ENCODE measurements around the gene IGFBP6.
A peak's percentile ranks its signal among the peaks of the same experiment; 100 is the strongest.

IGFBP6 gene

GRCh38 chr12:53097564-53098353 lies at the start of gene IGFBP6:
Gene IGFBP6 (plus strand): TSS chr12:53097667. CDS start chr12:53097718, 51 bp downstream.
- DNase-seq (ENCODE audit: low spot score): peak; percentile 66
- Mint-ChIP-seq H3K27me3 (ENCODE audit: low read depth) (peaks cover 18% of the 10 kb centered on the region), H3K4me3 (peak within 1 kb of the TSS; percentile 83)

GRCh38 chr12:53048033-53048779 lies 49.3 kb upstream of the IGFBP6 start:
- peaks cover 3% of the 10 kb centered on the region for H3K27me3 Mint-ChIP-seq (ENCODE audit: low read depth)
- H3K36me3 Mint-ChIP-seq (ENCODE audit: low read depth): no peaks in the 10 kb centered on the region
- H3K4me1 Mint-ChIP-seq (ENCODE audit: low read depth): peaks cover 15% of the 10 kb centered on the region
- no peak for DNase-seq (ENCODE audit: low spot score)
- H3K9me3 Mint-ChIP-seq: no peaks in the 10 kb centered on the region
- no peak overlapping the region for H3K27ac Mint-ChIP-seq
- peak overlapping the region; percentile 43 for H3K4me3 Mint-ChIP-seq

More at GRCh38 chr12:53097564-53098353, at the start of gene IGFBP6:
- Mint-ChIP-seq H3K27ac (peak within 1 kb of the TSS; percentile 68), H3K4me1 (ENCODE audit: low read depth) (peaks cover 31% of the 10 kb centered on the region), H3K9me3 (no peaks in the 10 kb centered on the region), H3K36me3 (ENCODE audit: low read depth) (no peaks in the 10 kb centered on the region)

- Mint-ChIP-seq H3K27me3 (ENCODE audit: low read depth) (peaks cover 3% of the 10 kb centered on the region), H3K4me3 (no peak overlapping the region), H3K27ac (no peak overlapping the region), H3K9me3 (no peaks in the 10 kb centered on the region), H3K36me3 (ENCODE audit: low read depth) (no peaks in the 10 kb centered on the region), H3K4me1 (ENCODE audit: low read depth) (peaks cover 20% of the 10 kb centered on the region)
- DNase-seq (ENCODE audit: low spot score): no peak
These were observed 48.6 kb upstream of the IGFBP6 start for GRCh38 chr12:53048780-53049401.

- Mint-ChIP-seq H3K36me3 (ENCODE audit: low read depth) (no peaks in the 10 kb centered on the region), H3K27ac (no peak within 1 kb of the TSS), H3K4me1 (ENCODE audit: low read depth) (peaks cover 24% of the 10 kb centered on the region), H3K9me3 (no peaks in the 10 kb centered on the region), H3K4me3 (no peak within 1 kb of the TSS), H3K27me3 (ENCODE audit: low read depth) (peaks cover 3% of the 10 kb centered on the region)
- DNase-seq (ENCODE audit: low spot score): no peak
These were observed 47.7 kb upstream of the IGFBP6 start, which contains the start of gene TNS2 for GRCh38 chr12:53049571-53050318. Gene TNS2 (plus strand): TSS chr12:53050065. CDS start chr12:53050186, 121 bp downstream.

GRCh38 chr12:53050426-53051057 lies 46.9 kb upstream of the IGFBP6 start:
- no peaks in the 10 kb centered on the region for H3K36me3 Mint-ChIP-seq (ENCODE audit: low read depth)
- peaks cover 23% of the 10 kb centered on the region for H3K4me1 Mint-ChIP-seq (ENCODE audit: low read depth)
- H3K27ac Mint-ChIP-seq: no peak overlapping the region
- no peak overlapping the region for H3K4me3 Mint-ChIP-seq
- H3K27me3 Mint-ChIP-seq (ENCODE audit: low read depth): peaks cover 3% of the 10 kb centered on the region
- DNase-seq (ENCODE audit: low spot score): no peak
- no peaks in the 10 kb centered on the region for H3K9me3 Mint-ChIP-seq

- no peaks in the 10 kb centered on the region for H3K9me3 Mint-ChIP-seq
- H3K27ac Mint-ChIP-seq: no peak overlapping the region
- H3K4me1 Mint-ChIP-seq (ENCODE audit: low read depth): peaks cover 18% of the 10 kb centered on the region
- no peaks in the 10 kb centered on the region for H3K36me3 Mint-ChIP-seq (ENCODE audit: low read depth)
- H3K27me3 Mint-ChIP-seq (ENCODE audit: low read depth): no peaks in the 10 kb centered on the region
- no peak for DNase-seq (ENCODE audit: low spot score)
- H3K4me3 Mint-ChIP-seq: no peak overlapping the region
These were observed 46.2 kb upstream of the IGFBP6 start for GRCh38 chr12:53051058-53051880.

GRCh38 chr12:53051881-53052412 lies 45.5 kb upstream of the IGFBP6 start:
- H3K36me3 Mint-ChIP-seq (ENCODE audit: low read depth): no peaks in the 10 kb centered on the region
- no peak for DNase-seq (ENCODE audit: low spot score)
- H3K9me3 Mint-ChIP-seq: no peaks in the 10 kb centered on the region
- H3K27me3 Mint-ChIP-seq (ENCODE audit: low read depth): no peaks in the 10 kb centered on the region
- H3K4me3 Mint-ChIP-seq: no peak overlapping the region
- no peak overlapping the region for H3K27ac Mint-ChIP-seq
- H3K4me1 Mint-ChIP-seq (ENCODE audit: low read depth): peaks cover 14% of the 10 kb centered on the region

GRCh38 chr12:53052419-53053217 lies 44.8 kb upstream of the IGFBP6 start:
- peaks cover 14% of the 10 kb centered on the region for H3K4me1 Mint-ChIP-seq (ENCODE audit: low read depth)
- no peak overlapping the region for H3K4me3 Mint-ChIP-seq
- DNase-seq (ENCODE audit: low spot score): no peak
- no peaks in the 10 kb centered on the region for H3K27me3 Mint-ChIP-seq (ENCODE audit: low read depth)
- H3K27ac Mint-ChIP-seq: no peak overlapping the region
- no peaks in the 10 kb centered on the region for H3K36me3 Mint-ChIP-seq (ENCODE audit: low read depth)
- H3K9me3 Mint-ChIP-seq: no peaks in the 10 kb centered on the region

GRCh38 chr12:53053218-53054111 lies 44.0 kb upstream of the IGFBP6 start:
- Mint-ChIP-seq H3K9me3 (no peaks in the 10 kb centered on the region), H3K27me3 (ENCODE audit: low read depth) (no peaks in the 10 kb centered on the region), H3K27ac (peak overlapping the region; percentile 92), H3K4me1 (ENCODE audit: low read depth) (peaks cover 14% of the 10 kb centered on the region), H3K4me3 (peak overlapping the region; percentile 92), H3K36me3 (ENCODE audit: low read depth) (no peaks in the 10 kb centered on the region)
- DNase-seq (ENCODE audit: low spot score): peak; percentile 27

GRCh38 chr12:53054112-53054878 lies 43.2 kb upstream of the IGFBP6 start:
- Mint-ChIP-seq H3K4me1 (ENCODE audit: low read depth) (peaks cover 11% of the 10 kb centered on the region), H3K27me3 (ENCODE audit: low read depth) (no peaks in the 10 kb centered on the region), H3K4me3 (peak overlapping the region; percentile 92), H3K9me3 (no peaks in the 10 kb centered on the region), H3K36me3 (ENCODE audit: low read depth) (no peaks in the 10 kb centered on the region), H3K27ac (peak overlapping the region; percentile 92)
- DNase-seq (ENCODE audit: low spot score): peak; percentile 87
